Fibroblast of mammary gland (primary cell): ENCODE data around the gene TRIM63.

Experiments
- DNase-seq: peaks from one replicate; pipeline ENCODE4 v3.0.0-alpha.2; 2010; ENCODE audit warnings: low read depth
- H3K4me3 ChIP-seq: 2 replicates; pipeline ENCODE4 v1.5.1; 2011; ENCODE audit warnings: low read depth, mild to moderate bottlenecking, low read length, moderate library complexity; ENCODE audit not compliant: control insufficient read depth
- CTCF ChIP-seq: conservative IDR thresholded peaks from 2 replicates; pipeline ENCODE4 v1.5.1; 2011; ENCODE audit warnings: low read depth, low read length, inconsistent platforms; ENCODE audit not compliant: control insufficient read depth, insufficient read depth

The TRIM63 gene

GRCh38 chr1:26047278-26047874 lies 20.1 kb downstream of the TRIM63 start:
- TF ChIP-seq CTCF: no peak
- DNase-seq: no peak
- H3K4me3 ChIP-seq: no peak overlapping the region

- H3K4me3 ChIP-seq: no peak overlapping the region
- TF ChIP-seq CTCF: no peak
- DNase-seq: no peak
Measured at GRCh38 chr1:26046246-26047095, 21.0 kb downstream of the TRIM63 start.

- DNase-seq: no peak
- H3K4me3 ChIP-seq: no peak within 1 kb of the TSS
- TF ChIP-seq CTCF: no peak
Measured at GRCh38 chr1:26045722-26046245, 21.6 kb downstream of the TRIM63 start, which contains the start of gene SLC30A2. TSS of gene SLC30A2 (minus strand) at chr1:26046118. CDS start at chr1:26045896, 222 bp downstream.

DNA sequence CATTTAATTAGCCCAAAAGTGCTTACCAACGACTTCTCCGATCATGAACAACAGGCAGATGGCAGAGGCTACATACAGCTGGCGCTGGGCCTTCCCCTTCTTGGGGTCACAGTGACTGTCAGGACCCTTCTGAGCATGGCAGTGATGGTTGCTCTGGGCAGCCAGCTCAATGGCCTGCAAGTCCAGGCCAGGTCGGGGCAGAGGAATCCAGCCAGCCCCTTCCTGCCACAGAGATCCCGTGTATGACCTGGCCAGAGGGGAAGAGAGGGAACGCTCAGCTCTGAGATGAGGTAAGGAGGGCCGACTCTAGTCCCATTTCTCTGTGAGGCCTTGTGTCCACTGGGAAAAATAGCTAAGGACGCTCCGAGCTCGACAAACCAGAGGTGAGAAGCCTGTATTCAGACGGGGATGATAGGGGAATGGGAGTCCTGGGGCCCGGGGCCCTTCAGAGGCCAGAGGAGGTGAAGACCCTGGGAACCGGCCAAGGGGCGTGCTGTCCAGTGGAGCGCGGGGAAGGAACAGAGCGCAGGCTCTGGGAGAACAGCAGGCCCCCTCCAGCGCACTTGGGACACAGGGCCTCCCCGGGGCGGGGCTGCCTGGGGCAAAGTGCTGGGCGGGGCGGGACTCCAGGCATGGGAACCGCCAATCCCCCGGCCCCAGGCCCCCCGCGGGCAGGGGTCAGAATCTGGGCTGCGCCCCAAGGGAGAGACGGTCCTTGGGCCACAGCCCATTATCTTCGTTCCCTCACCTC lies 22.3 kb downstream of the TRIM63 start:
- TF ChIP-seq CTCF: no peak
- no peak for DNase-seq
- H3K4me3 ChIP-seq: no peak overlapping the region

GRCh38 chr1:26044414-26044813 lies 23.0 kb downstream of the TRIM63 start:
- H3K4me3 ChIP-seq: no peak overlapping the region
- no peak for TF ChIP-seq CTCF
- no peak for DNase-seq

DNA sequence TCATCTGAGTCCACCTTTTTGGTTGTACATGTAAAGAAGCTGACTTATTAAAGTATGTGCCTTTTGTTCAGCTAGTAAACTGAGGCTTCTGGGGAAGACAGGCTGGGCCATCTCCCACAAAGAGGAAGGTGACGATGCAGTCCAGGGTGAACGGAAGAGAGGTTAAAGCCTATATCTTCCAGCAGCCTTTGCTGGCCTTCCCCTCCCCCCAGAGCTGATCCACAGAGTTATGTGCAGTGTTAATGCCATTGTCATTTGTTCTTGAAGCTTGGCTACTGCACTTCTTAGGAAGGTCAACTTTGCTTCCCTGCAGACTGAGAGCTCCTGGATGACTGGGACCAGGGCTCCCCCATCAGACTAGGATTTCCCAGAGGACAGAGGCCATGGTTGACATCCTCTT lies 23.7 kb downstream of the TRIM63 start:
- no peak overlapping the region for H3K4me3 ChIP-seq
- no peak for DNase-seq
- no peak for TF ChIP-seq CTCF
